Measurements from ENCODE around the gene CLDN9. TPM values are rescaled to one million over a fixed set of nuclear protein-coding genes. Genes with fewer than 3 reads are reported as not detected.
"Not testable (repeated sequence)": the region's sequence is repeated elsewhere in the genome, so short reads cannot be mapped to it uniquely, and the experiment has no call there.

Gene CLDN9
- total and polyA plus RNA-seq, 9 of the 15 experiments (the other 6 are each of a cell fraction or from before 2014, with no cell fraction given), result 0.12 to 0.44 (median 0.22) TPM; not detected in 4

DNA sequence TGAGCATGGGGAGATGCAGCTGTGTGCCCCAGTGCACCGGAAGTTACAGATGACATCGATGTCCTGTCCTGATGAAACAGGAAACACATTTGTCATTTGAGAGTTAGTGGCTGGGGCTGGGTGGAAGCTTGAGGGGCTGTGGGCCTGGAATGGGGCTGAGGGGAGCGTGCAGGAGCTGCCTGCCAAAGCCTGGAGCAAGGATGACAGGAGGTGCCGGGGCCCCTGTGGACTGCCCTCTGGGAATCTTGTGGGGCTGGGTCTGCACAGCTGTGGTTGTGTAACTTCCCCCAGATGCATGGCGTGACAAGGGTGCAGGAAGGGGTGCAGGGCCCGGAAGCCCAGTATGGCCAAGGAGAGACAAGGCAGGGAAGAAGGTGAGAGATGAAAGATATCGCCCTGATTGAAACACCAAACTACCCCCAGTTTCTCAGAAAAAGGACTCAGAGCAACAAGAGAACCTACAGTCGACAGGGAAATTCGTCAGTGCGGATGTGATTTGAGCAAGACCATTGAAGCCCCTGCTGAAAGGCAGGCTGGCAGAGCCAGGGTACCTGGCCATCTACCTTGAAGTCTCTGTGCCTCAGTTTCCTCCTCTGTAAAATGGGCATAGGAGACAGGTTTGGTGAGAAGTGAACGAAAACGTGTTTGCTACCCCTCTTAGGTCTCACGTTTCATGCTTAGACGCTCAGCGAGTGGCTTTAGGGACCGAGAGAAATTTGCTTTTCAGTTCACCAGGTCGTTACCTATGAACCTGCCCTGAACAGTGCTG, 42.4 kb downstream of the CLDN9 start:
- ATAC-seq (no peak), FAIRE-seq (no peak), DNase-seq (ENCODE audit: extremely low read depth in 1 of 4, low spot score in 3 of 4) (no peak)
- H4K20me1 ChIP-seq (replicated peaks; ENCODE audit: control insufficient read depth, insufficient read depth, low read length), result 0 out of 2 replicates have a peak, but pooled peaks cover 3% of the 10 kb centered on the region
- no peak overlapping the region for H2AFZ ChIP-seq (ENCODE audit: low read depth, low read length)
- no TSS peak for BruUV-seq (replicated peaks)
- no peak overlapping the region for H3K4me2 ChIP-seq (ENCODE audit: insufficient read depth, low read length)
- in situ Hi-C loops (cut with MboI) (no loop called here), intact Hi-C loops (cut with micrococcal nuclease) (loop anchor here (5.0 to 10.0 kb wide), 2 partner anchors 47 to 120 kb away; no protein-coding TSS in a partner anchor)
- TF ChIP-seq ARID2 (IDR thresholded peaks at IDR 0.05) (no peak), POLR2G (IDR thresholded peaks at IDR 0.05; ENCODE audit: low read depth, low read length) (peak; percentile 35; the same call in 1 of the 2 replicates), BCOR (IDR thresholded peaks at IDR 0.05) (peak; percentile 63; the same call in 1 of the 2 replicates), RBM25 (IDR thresholded peaks at IDR 0.05; ENCODE audit: low read depth, low read length, severe bottlenecking) (peak; percentile 61), TARDBP (IDR thresholded peaks at IDR 0.05) (no peak)
- TF ChIP-seq, protein P1, sequence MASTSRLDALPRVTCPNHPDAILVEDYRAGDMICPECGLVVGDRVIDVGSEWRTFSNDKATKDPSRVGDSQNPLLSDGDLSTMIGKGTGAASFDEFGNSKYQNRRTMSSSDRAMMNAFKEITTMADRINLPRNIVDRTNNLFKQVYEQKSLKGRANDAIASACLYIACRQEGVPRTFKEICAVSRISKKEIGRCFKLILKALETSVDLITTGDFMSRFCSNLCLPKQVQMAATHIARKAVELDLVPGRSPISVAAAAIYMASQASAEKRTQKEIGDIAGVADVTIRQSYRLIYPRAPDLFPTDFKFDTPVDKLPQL (IDR thresholded peaks at IDR 0.05; ENCODE audit: extremely low read depth, insufficient read length), result no peak
- ChIA-PET CTCF (ENCODE audit: low intra/inter-chr PET ratio) (interaction anchor here (0.6 kb wide), 1 partner anchor 77 kb away, joined by 3 read pairs; no protein-coding TSS in a partner anchor), POLR2A (interaction anchor here (0.8 to 0.9 kb wide), 2 partner anchors 113 to 183 kb away, joined by 3 to 4 read pairs; no protein-coding TSS in a partner anchor)
- H3K79me2 ChIP-seq (ENCODE audit: control insufficient read depth, insufficient read depth, low read length), result peaks cover 2% of the 10 kb centered on the region; the same call in 2 of the 3 replicates
- no peaks in the 10 kb centered on the region for H3K36me3 ChIP-seq (ENCODE audit: control insufficient read depth, insufficient read depth, low read length)
- H3K9ac ChIP-seq (ENCODE audit: insufficient read depth in 1 of 2, low read depth in 2 of 2, low read length in 2 of 2), result no peak overlapping the region
- no peaks in the 10 kb centered on the region for H3K9me3 ChIP-seq (replicated peaks; ENCODE audit: control insufficient read depth, insufficient read depth, low read depth, low read length)
- H3K9me1 ChIP-seq (ENCODE audit: control insufficient read depth, insufficient read depth, low read length), result peaks cover 4% of the 10 kb centered on the region
- H3K27ac ChIP-seq (ENCODE audit: extremely low read depth, low read depth, low read length), result no peak overlapping the region
- peaks cover 8 to 39% of the 10 kb centered on the region in 2 experiments for H3K4me1 ChIP-seq (replicated peaks in 1 of 2; ENCODE audit: control insufficient read depth in 2 of 2, insufficient read depth in 2 of 2, low read length in 2 of 2)
- WGBS (ENCODE audit: insufficient coverage, low coverage, missing lambda C conversion rate), result 47% methylated on average over 17 of the region's 17 CpGs
- H3K4me3 ChIP-seq, result no peak overlapping the region
- H3K27me3 ChIP-seq (ENCODE audit: control insufficient read depth in 2 of 2, insufficient read depth in 2 of 2, low read length in 2 of 2), result peaks cover 0 to 8% of the 10 kb centered on the region in 2 experiments; a peak in 2 of 5 replicates

DNA sequence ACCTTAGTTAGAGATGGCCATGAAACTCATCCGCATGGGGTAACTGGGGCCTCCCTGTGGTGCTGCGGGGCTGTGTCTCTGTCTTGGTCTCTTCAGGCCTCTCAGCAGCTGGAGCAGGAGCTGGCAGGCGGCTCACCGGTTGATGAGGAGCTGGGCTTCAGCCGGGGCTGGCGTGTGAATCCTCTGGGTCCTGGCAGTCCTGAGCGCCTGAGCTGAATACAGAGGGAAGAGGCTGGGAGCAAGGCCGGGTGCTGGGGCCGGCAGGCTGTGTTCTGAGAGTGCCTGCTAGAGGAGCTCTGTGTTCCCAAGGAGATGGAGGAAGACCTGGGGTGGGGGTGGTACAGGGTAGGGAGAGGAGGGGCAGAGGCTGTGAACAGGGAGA, 43.0 kb downstream of the CLDN9 start:
- peaks cover 8 to 38% of the 10 kb centered on the region in 2 experiments for H3K4me1 ChIP-seq (replicated peaks in 1 of 2; ENCODE audit: control insufficient read depth in 2 of 2, insufficient read depth in 2 of 2, low read length in 2 of 2)
- FAIRE-seq; H3K9me1 ChIP-seq (ENCODE audit: control insufficient read depth, insufficient read depth, low read length); H3K9me3 ChIP-seq (replicated peaks; ENCODE audit: control insufficient read depth, insufficient read depth, low read depth, low read length); DNase-seq (ENCODE audit: extremely low read depth in 1 of 4, low spot score in 3 of 4); ATAC-seq; H4K20me1 ChIP-seq (replicated peaks; ENCODE audit: control insufficient read depth, insufficient read depth, low read length); BruUV-seq (replicated peaks); H3K79me2 ChIP-seq (ENCODE audit: control insufficient read depth, insufficient read depth, low read length); H3K36me3 ChIP-seq (ENCODE audit: control insufficient read depth, insufficient read depth, low read length); H3K4me3 ChIP-seq; H3K27me3 ChIP-seq (ENCODE audit: control insufficient read depth in 2 of 2, insufficient read depth in 2 of 2, low read length in 2 of 2); H2AFZ ChIP-seq (ENCODE audit: low read depth, low read length); in situ Hi-C loops (cut with MboI); H3K4me2 ChIP-seq (ENCODE audit: insufficient read depth, low read length); H3K9ac ChIP-seq (ENCODE audit: insufficient read depth in 1 of 2, low read depth in 2 of 2, low read length in 2 of 2); H3K27ac ChIP-seq (ENCODE audit: extremely low read depth, low read depth, low read length): not testable (repeated sequence)
- intact Hi-C loops (cut with micrococcal nuclease), result loop anchor here (5.0 to 10.0 kb wide), 2 partner anchors 47 to 119 kb away; no protein-coding TSS in a partner anchor
- WGBS (ENCODE audit: insufficient coverage, low coverage, missing lambda C conversion rate), result 54% methylated on average over 9 of the region's 9 CpGs
- CTCF ChIA-PET (ENCODE audit: low intra/inter-chr PET ratio), result interaction anchor here (0.6 kb wide), 1 partner anchor 76 kb away, joined by 3 read pairs; no protein-coding TSS in a partner anchor
- POLR2A ChIA-PET, result interaction anchor here (0.8 to 0.9 kb wide), 3 partner anchors 27 to 182 kb away, joined by 3 to 4 read pairs (median 3); no protein-coding TSS in a partner anchor
